SK-N-SH (cell line): ENCODE data around the gene RFX3. TPM values are rescaled to one million over a fixed set of nuclear protein-coding genes. Genes with fewer than 3 reads are reported as not detected.

Experiments
- CTCF ChIA-PET: fragments of 300-600, 350-600 bp; formaldehyde crosslinking; extraction: SDS; loops from one replicate; lab custom pipeline; 2021; lab: Yijun Ruan, JAX
- POLR2A ChIA-PET: fragments of 350-600 bp; sonication (Branson Sonifier 250); formaldehyde crosslinking; extraction: SDS; loops from one replicate; lab custom pipeline; 2020; ENCODE audit warnings: antibody characterized with exemption, inconsistent platforms; lab: Yijun Ruan, JAX
- DNase-seq: peaks from one replicate; pipeline ENCODE4 v3.0.0; 2012
- H2AFZ ChIP-seq: fragments of 200-600 bp; sonication (generic); 2 replicates; pipeline ENCODE4 v1.8.1; 2016; ENCODE audit warnings: antibody characterized with exemption, mild to moderate bottlenecking, low read depth
- H3F3A ChIP-seq: fragments of 200-600 bp; sonication (generic); replicated peaks from 2 replicates; pipeline ENCODE3; 2016; ENCODE audit warnings: antibody characterized with exemption, mild to moderate bottlenecking; ENCODE audit not compliant: insufficient read depth
- H3K27ac ChIP-seq, 2 experiments: fragments of 200-500 bp in 1 of 2; fragments of 200-600 bp in 1 of 2; sonication (Bioruptor generic) in 1 of 2; sonication (generic), shearing (Covaris generic) in 1 of 2; 2 replicates each; pipeline versions ENCODE4 v1.5.1 to v1.6.1; 2014 to 2016; ENCODE audit warnings: low read depth in 2 of 2, inconsistent platforms in 1 of 2, low read length in 1 of 2, mild to moderate bottlenecking in 1 of 2, mixed read lengths in 1 of 2
- H3K27me3 ChIP-seq: fragments of 200-600 bp; sonication (generic), shearing (Covaris generic); 2 replicates; pipeline ENCODE4 v1.6.1; 2016; ENCODE audit warnings: mixed run types; ENCODE audit not compliant: insufficient read depth
- H3K36me3 ChIP-seq, 2 experiments: fragments of 200-500 bp in 1 of 2; fragments of 200-600 bp in 1 of 2; sonication (Bioruptor generic) in 1 of 2; sonication (generic) in 1 of 2; replicated peaks in 1 of 2; 2 replicates each; pipeline versions ENCODE3 to v1.5.1; 2014 to 2016; ENCODE audit warnings: low read length in 1 of 2, mild to moderate bottlenecking in 1 of 2; ENCODE audit not compliant: insufficient read depth in 2 of 2, control insufficient read depth in 1 of 2
- H3K4me1 ChIP-seq, 2 experiments: fragments of 200-500 bp in 1 of 2; fragments of 200-600 bp in 1 of 2; sonication (Bioruptor generic) in 1 of 2; sonication (generic), shearing (Covaris generic) in 1 of 2; 2 replicates each; pipeline versions ENCODE4 v1.5.1 to v1.6.1; 2014 to 2016; ENCODE audit warnings: low read depth in 1 of 2, low read length in 1 of 2, mixed run types in 1 of 2; ENCODE audit not compliant: insufficient read depth in 2 of 2, control insufficient read depth in 1 of 2
- H3K4me2 ChIP-seq: fragments of 200-600 bp; sonication (generic), shearing (Covaris generic); 2 replicates; pipeline ENCODE4 v1.6.1; 2017; ENCODE audit warnings: mixed run types
- H3K4me3 ChIP-seq, 2 experiments: fragments of 200-500 bp in 1 of 2; fragments of 200-600 bp in 1 of 2; sonication (Bioruptor generic) in 1 of 2; sonication (generic), shearing (Covaris generic) in 1 of 2; 2 replicates each; pipeline versions ENCODE4 v1.5.1 to v1.8.1; 2014 to 2016; ENCODE audit warnings: low read depth in 2 of 2, inconsistent platforms in 1 of 2, low read length in 1 of 2, mild to moderate bottlenecking in 1 of 2, mixed read lengths in 1 of 2, moderate library complexity in 1 of 2
- H3K79me2 ChIP-seq: fragments of 200-600 bp; sonication (generic); 2 replicates; pipeline ENCODE4 v1.8.1; 2017; ENCODE audit warnings: mild to moderate bottlenecking; ENCODE audit not compliant: insufficient read depth
- H3K9ac ChIP-seq: fragments of 200-600 bp; sonication (generic); 2 replicates; pipeline ENCODE4 v1.6.1; 2017; ENCODE audit warnings: mixed run types
- H3K9me2 ChIP-seq: fragments of 200-600 bp; sonication (generic); 2 replicates; pipeline ENCODE4 v1.6.1; 2017; ENCODE audit warnings: mixed run types
- H3K9me3 ChIP-seq: fragments of 200-600 bp; sonication (generic); 2 replicates; pipeline ENCODE4 v1.6.1; 2017; ENCODE audit warnings: mixed run types, mild to moderate bottlenecking, moderate library complexity
- H4K20me1 ChIP-seq: fragments of 200-600 bp; sonication (generic); 2 replicates; pipeline ENCODE4 v1.6.1; 2017; ENCODE audit warnings: mild to moderate bottlenecking, mixed run types; ENCODE audit not compliant: insufficient read depth
- EZH2phosphoT487 ChIP-seq: fragments of 200-600 bp; sonication (generic); IDR thresholded peaks from 2 replicates; pipeline ENCODE4 v1.6.1; 2017; ENCODE audit warnings: low read depth, mixed run types, mild to moderate bottlenecking, antibody characterized with exemption, moderate library complexity, borderline replicate concordance
- FOSL2 ChIP-seq: IDR thresholded peaks from 2 replicates; pipeline ENCODE4 v1.4.0; 2012; ENCODE audit warnings: low read depth, mild to moderate bottlenecking, moderate library complexity, borderline replicate concordance
- FOXJ3 ChIP-seq: sonication (generic); formaldehyde crosslinking; IDR thresholded peaks from 2 replicates; pipeline ENCODE4 v1.5.1; 2020; ENCODE audit warnings: mild to moderate bottlenecking, missing genetic modification reagents
- FOXM1 ChIP-seq: IDR thresholded peaks from 2 replicates; pipeline ENCODE4 v1.4.0; 2012; ENCODE audit warnings: low read depth, mild to moderate bottlenecking
- GATA2 ChIP-seq: sonication (generic); formaldehyde crosslinking; IDR thresholded peaks from 2 replicates; pipeline ENCODE4 v1.5.0; 2020; ENCODE audit warnings: mild to moderate bottlenecking, missing genetic modification reagents
- MXI1 ChIP-seq: IDR thresholded peaks from 2 replicates; pipeline ENCODE4 v1.6.1; 2012; ENCODE audit warnings: mild to moderate bottlenecking, low read depth, low read length, improper control_type of control experiment
- PBX3 ChIP-seq: IDR thresholded peaks from 2 replicates; pipeline ENCODE4; 2012
- POLR2AphosphoS5 ChIP-seq: IDR thresholded peaks from 2 replicates; pipeline ENCODE4 v1.6.1; 2012; ENCODE audit warnings: low read depth, low read length
- RXRA ChIP-seq: IDR thresholded peaks from 2 replicates; pipeline ENCODE4 v1.4.0; 2012; ENCODE audit warnings: low read depth, mild to moderate bottlenecking, borderline replicate concordance
- SIN3A ChIP-seq: IDR thresholded peaks from 2 replicates; pipeline ENCODE4 v1.6.1; 2012; ENCODE audit warnings: low read depth, mild to moderate bottlenecking, low read length, moderate library complexity, borderline replicate concordance
- SMC3 ChIP-seq: IDR thresholded peaks from 2 replicates; pipeline ENCODE4 v1.6.1; 2012; ENCODE audit warnings: low read depth, low read length, improper control_type of control experiment
- TAF1 ChIP-seq: IDR thresholded peaks from 2 replicates; pipeline ENCODE4 v1.6.1; 2012; ENCODE audit warnings: low read depth, mild to moderate bottlenecking, low read length, moderate library complexity, borderline replicate concordance
- TEAD4 ChIP-seq: IDR thresholded peaks from 2 replicates; pipeline ENCODE4 v1.4.0; 2012; ENCODE audit warnings: mild to moderate bottlenecking, borderline replicate concordance; ENCODE audit not compliant: insufficient read depth
- USF1 ChIP-seq: IDR thresholded peaks from 2 replicates; pipeline ENCODE4 v1.4.0; 2012; ENCODE audit warnings: low read depth, borderline replicate concordance
- USF2 ChIP-seq: fragments of 150-350 bp; IDR thresholded peaks from 2 replicates; pipeline ENCODE4 v1.6.1; 2017; ENCODE audit warnings: antibody characterized with exemption, low read length, low read depth, borderline replicate concordance
- YY1 ChIP-seq: IDR thresholded peaks from 2 replicates; pipeline ENCODE4 v1.4.0; 2012; ENCODE audit warnings: low read depth, mild to moderate bottlenecking
- WGBS: methylation state at CpG from one replicate; pipeline ENCODE4 v1.1.6; 2017; ENCODE audit warnings: low lambda C conversion rate; 5-methylcytosine and 5-hydroxymethylcytosine counted together
- polyA plus RNA-seq, 3 experiments: library from polyadenylated mRNA; depleted of rRNA; stranded (reverse); fragments of >200 nt; gene quantifications; 2 replicates each; pipeline ENCODE4 v1.2.3, GENCODE V29; 2012
- TF ChIP-seq, protein P1 (sequence below): fragments of 150-350 bp; IDR thresholded peaks from 2 replicates; pipeline ENCODE4 v1.6.1; 2016; ENCODE audit warnings: mild to moderate bottlenecking, low read depth, low read length
- TF ChIP-seq, protein P2 (sequence below): IDR thresholded peaks from 2 replicates; pipeline ENCODE4 v1.6.1; 2012; ENCODE audit warnings: mild to moderate bottlenecking, low read depth, low read length, moderate library complexity

RFX3 gene
- polyA plus RNA-seq, 1 of the 3 experiments (the other 2 are of a cell fraction): 1.7 TPM

GRCh38 chr9:3455717-3456116, 70.1 kb downstream of the RFX3 start (continued):
- TF ChIP-seq, protein P1, sequence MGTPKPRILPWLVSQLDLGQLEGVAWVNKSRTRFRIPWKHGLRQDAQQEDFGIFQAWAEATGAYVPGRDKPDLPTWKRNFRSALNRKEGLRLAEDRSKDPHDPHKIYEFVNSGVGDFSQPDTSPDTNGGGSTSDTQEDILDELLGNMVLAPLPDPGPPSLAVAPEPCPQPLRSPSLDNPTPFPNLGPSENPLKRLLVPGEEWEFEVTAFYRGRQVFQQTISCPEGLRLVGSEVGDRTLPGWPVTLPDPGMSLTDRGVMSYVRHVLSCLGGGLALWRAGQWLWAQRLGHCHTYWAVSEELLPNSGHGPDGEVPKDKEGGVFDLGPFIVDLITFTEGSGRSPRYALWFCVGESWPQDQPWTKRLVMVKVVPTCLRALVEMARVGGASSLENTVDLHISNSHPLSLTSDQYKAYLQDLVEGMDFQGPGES: no peak
- no peak for TF ChIP-seq POLR2AphosphoS5
- TF ChIP-seq, all 33 proteins: peak for 0

GRCh38 chr9:3455094-3455493, 70.7 kb downstream of the RFX3 start:
- ChIA-PET POLR2A (no interaction called here), CTCF (interaction anchor here (2.8 kb wide), 1 partner anchor 13 kb away, joined by 12 read pairs; no protein-coding TSS in a partner anchor)
- 94% methylated on average over 2 of the region's 2 CpGs for WGBS
- Histone ChIP-seq H3K79me2 (no peaks in the 10 kb centered on the region), H3K4me1 (peaks cover 0 to 10% of the 10 kb centered on the region in 2 experiments), H4K20me1 (no peaks in the 10 kb centered on the region), H3K36me3 (no peaks in the 10 kb centered on the region), H3K9ac (no peak overlapping the region), H3K9me3 (no peaks in the 10 kb centered on the region), H3F3A (peaks cover 5% of the 10 kb centered on the region), H3K4me3 (no peak overlapping the region), H3K9me2 (no peaks in the 10 kb centered on the region), H2AFZ (no peak overlapping the region), H3K4me2 (no peak overlapping the region), H3K27me3 (no peaks in the 10 kb centered on the region), H3K27ac (no peak overlapping the region)
- DNase-seq: no peak
- TF ChIP-seq FOXJ3 (no peak), FOXM1 (no peak), POLR2AphosphoS5 (no peak), SMC3 (no peak), USF2 (no peak), YY1 (no peak), SIN3A (no peak), PBX3 (no peak), TEAD4 (no peak), GATA2 (CRISPR knock-in tag) (no peak), RXRA (no peak), TAF1 (no peak), EZH2phosphoT487 (no peak), USF1 (no peak), MXI1 (no peak), FOSL2 (no peak)
- TF ChIP-seq, protein P2, sequence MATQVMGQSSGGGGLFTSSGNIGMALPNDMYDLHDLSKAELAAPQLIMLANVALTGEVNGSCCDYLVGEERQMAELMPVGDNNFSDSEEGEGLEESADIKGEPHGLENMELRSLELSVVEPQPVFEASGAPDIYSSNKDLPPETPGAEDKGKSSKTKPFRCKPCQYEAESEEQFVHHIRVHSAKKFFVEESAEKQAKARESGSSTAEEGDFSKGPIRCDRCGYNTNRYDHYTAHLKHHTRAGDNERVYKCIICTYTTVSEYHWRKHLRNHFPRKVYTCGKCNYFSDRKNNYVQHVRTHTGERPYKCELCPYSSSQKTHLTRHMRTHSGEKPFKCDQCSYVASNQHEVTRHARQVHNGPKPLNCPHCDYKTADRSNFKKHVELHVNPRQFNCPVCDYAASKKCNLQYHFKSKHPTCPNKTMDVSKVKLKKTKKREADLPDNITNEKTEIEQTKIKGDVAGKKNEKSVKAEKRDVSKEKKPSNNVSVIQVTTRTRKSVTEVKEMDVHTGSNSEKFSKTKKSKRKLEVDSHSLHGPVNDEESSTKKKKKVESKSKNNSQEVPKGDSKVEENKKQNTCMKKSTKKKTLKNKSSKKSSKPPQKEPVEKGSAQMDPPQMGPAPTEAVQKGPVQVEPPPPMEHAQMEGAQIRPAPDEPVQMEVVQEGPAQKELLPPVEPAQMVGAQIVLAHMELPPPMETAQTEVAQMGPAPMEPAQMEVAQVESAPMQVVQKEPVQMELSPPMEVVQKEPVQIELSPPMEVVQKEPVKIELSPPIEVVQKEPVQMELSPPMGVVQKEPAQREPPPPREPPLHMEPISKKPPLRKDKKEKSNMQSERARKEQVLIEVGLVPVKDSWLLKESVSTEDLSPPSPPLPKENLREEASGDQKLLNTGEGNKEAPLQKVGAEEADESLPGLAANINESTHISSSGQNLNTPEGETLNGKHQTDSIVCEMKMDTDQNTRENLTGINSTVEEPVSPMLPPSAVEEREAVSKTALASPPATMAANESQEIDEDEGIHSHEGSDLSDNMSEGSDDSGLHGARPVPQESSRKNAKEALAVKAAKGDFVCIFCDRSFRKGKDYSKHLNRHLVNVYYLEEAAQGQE: no peak
